Purkinje cell (primary cell): ENCODE results near the gene PPP1R16B. TPM values are rescaled to one million over a fixed set of nuclear protein-coding genes. Genes with fewer than 3 reads are reported as not detected.

ENCODE experiments used
- polyA plus RNA-seq: library from polyadenylated mRNA; unstranded; fragments of >200 nt; fragmentation: Nextera tagmentation; gene quantifications from 2 replicates; pipeline ENCODE4 v1.2.1, GENCODE V29; 2014

The PPP1R16B gene
- polyA plus RNA-seq: 5.2 and 7.0 TPM in 2 replicates

GRCh38 chr20:38805502-38805957, at the start of gene PPP1R16B:
PPP1R16B (plus strand) TSS chr20:38805697; CDS start chr20:38835926, 30,229 bp downstream.

GRCh38 chr20:38926142-38926933, 120.8 kb downstream of the PPP1R16B start, which contains the start of gene FAM83D:
FAM83D (plus strand) TSS chr20:38926417; CDS start chr20:38926443, 26 bp downstream.

GRCh38 chr20:38962044-38962927, 156.8 kb downstream of the PPP1R16B start, which contains the start of gene DHX35:
DHX35 (plus strand) TSS chr20:38962344; CDS start chr20:38962368, 24 bp downstream.

Other genes with a start within 250 kb of the PPP1R16B start
- not detected in 2 replicates for gene ADIG, start 224.5 kb upstream of the PPP1R16B start, polyA plus RNA-seq
- gene ARHGAP40, start 203.9 kb upstream of the PPP1R16B start, polyA plus RNA-seq: 0.24 TPM in 1 of 2 replicates, not detected in the other
- 15.8 and 29.4 TPM in 2 replicates for gene SLC32A1, start 81.2 kb upstream of the PPP1R16B start, polyA plus RNA-seq
- 2.1 TPM in 1 of 2 replicates, not detected in the other for gene ACTR5, start 57.2 kb upstream of the PPP1R16B start, polyA plus RNA-seq
- gene FAM83D, start 120.7 kb downstream of the PPP1R16B start, polyA plus RNA-seq: 11.3 and 14.7 TPM in 2 replicates
- gene DHX35, start 156.6 kb downstream of the PPP1R16B start, polyA plus RNA-seq: 2.9 and 3.4 TPM in 2 replicates